Tibial nerve (tissue), 3 donors: ENCODE results near the gene SH2B3.

Source experiments
- CTCF ChIP-seq, 5 experiments: fragments of 200-600 bp in 3 of 5; fragments of 450-650 bp in 2 of 5; sonication (generic) in 3 of 5; IDR thresholded peaks; one replicate each; pipeline ENCODE4 v1.5.1; 2016 to 2019; ENCODE audit warnings: antibody characterized with exemption in 5 of 5, mild to moderate bottlenecking in 3 of 5, moderate library complexity in 2 of 5
- POLR2A ChIP-seq, 2 donors: fragments of 450-650 bp; IDR thresholded peaks; one replicate each; pipeline ENCODE4 v1.6.1; 2017; ENCODE audit warnings: antibody characterized with exemption in 2 of 2, mild to moderate bottlenecking in 2 of 2, moderate library complexity in 2 of 2

- TF ChIP-seq CTCF (IDR thresholded peaks at IDR 0.05) (no peak), POLR2A (IDR thresholded peaks at IDR 0.05) (no peak)
These were observed 4.5 kb upstream of the SH2B3 start for GRCh38 chr12:111401167-111401605.
